Stimulated activated CD8-positive, alpha-beta memory T cell treated with anti-CD3 and anti-CD28 coated beads, Interleukin-12 subunit alpha, Interleukin-12 subunit beta, amount 100 ng/mL, for 24 hours (primary cell): Measurements from ENCODE around the gene SDE2.
"Not testable (repeated sequence)": the region's sequence is repeated elsewhere in the genome, so short reads cannot be mapped to it uniquely, and the experiment has no call there.

ENCODE experiments used
- DNase-seq: peaks from one replicate; pipeline ENCODE4 v3.0.0-alpha.2; 2020; ENCODE audit errors: extremely low read depth

SDE2 gene

GRCh38 chr1:226006686-226007085, 7.5 kb upstream of the SDE2 start:
- no peak for DNase-seq

GRCh38 chr1:226004396-226004795, 5.3 kb upstream of the SDE2 start:
- no peak for DNase-seq

GRCh38 chr1:226003502-226004170, 4.5 kb upstream of the SDE2 start:
- DNase-seq: no peak

GRCh38 chr1:226002667-226003501, 3.7 kb upstream of the SDE2 start:
- no peak for DNase-seq

GRCh38 chr1:226001963-226002666, 3.0 kb upstream of the SDE2 start:
- no peak for DNase-seq

- no peak for DNase-seq
Observed at GRCh38 chr1:226001088-226001487, 1.9 kb upstream of the SDE2 start.

- DNase-seq: not testable (repeated sequence)
Observed at GRCh38 chr1:226000493-226001081, 1.4 kb upstream of the SDE2 start.

GRCh38 chr1:225999912-226000337, 782 bp upstream of the SDE2 start:
- DNase-seq: no peak

GRCh38 chr1:225998560-225999226, 450 bp downstream of the SDE2 start:
- no peak for DNase-seq

GRCh38 chr1:225996946-225997545, 2.1 kb downstream of the SDE2 start:
- DNase-seq: no peak

GRCh38 chr1:225995919-225996864, 3.0 kb downstream of the SDE2 start:
- no peak for DNase-seq

GRCh38 chr1:225990705-225991464, 8.3 kb downstream of the SDE2 start:
- DNase-seq: no peak

GRCh38 chr1:225987491-225988316, 11.4 kb downstream of the SDE2 start:
- no peak for DNase-seq

GRCh38 chr1:225981714-225982113, 17.4 kb downstream of the SDE2 start:
- DNase-seq: no peak

- DNase-seq: no peak
Observed at GRCh38 chr1:225980005-225980836, 18.9 kb downstream of the SDE2 start.

GRCh38 chr1:225979421-225979820, 19.7 kb downstream of the SDE2 start:
- DNase-seq: no peak

- DNase-seq: no peak
Observed at GRCh38 chr1:225977937-225978748, 21.0 kb downstream of the SDE2 start.
